GM12878 (cell line): Measurements from ENCODE around the gene ISL1. TPM values are rescaled to one million over a fixed set of nuclear protein-coding genes. Genes with fewer than 3 reads are reported as not detected.

Source experiments
- ATAC-seq: fragments of 200-7000 bp; cut with Tn5 transposase; 3 replicates; pipeline ENCODE4 v1.9.1; 2020; ENCODE audit warnings: mild to moderate bottlenecking, moderate library complexity
- BruUV-seq: library from RNA; stranded (reverse); fragments of 400-500 nt; replicated peaks from 2 replicates; lab custom pipeline; 2021; lab: Mats Ljungman, UMichigan
- CTCF ChIA-PET: fragments of 300-600 bp; sonication (Branson Sonifier 250); formaldehyde crosslinking; extraction: SDS; loops from one replicate; lab custom pipeline; 2021; ENCODE audit warnings: inconsistent platforms; lab: Yijun Ruan, JAX
- POLR2A ChIA-PET: fragments of 350-600 bp; formaldehyde crosslinking; extraction: SDS; loops from one replicate; lab custom pipeline; 2021; ENCODE audit warnings: inconsistent platforms; lab: Charles Lee
- RAD21 ChIA-PET: fragments of 300-600 bp; sonication (Branson Sonifier 250); formaldehyde crosslinking; loops from one replicate; lab custom pipeline; 2023; ENCODE audit warnings: antibody characterized with exemption; ENCODE audit not compliant: unreplicated experiment; lab: Charles Lee
- SMC1A ChIA-PET: fragments of 300-600 bp; sonication (Branson Sonifier 250); formaldehyde crosslinking; loops from one replicate; lab custom pipeline; 2023; ENCODE audit not compliant: unreplicated experiment, uncharacterized antibody; lab: Charles Lee
- DNase-seq: peaks from one replicate; pipeline ENCODE4 v3.0.0-alpha.2; 2011; ENCODE audit warnings: low read depth, low spot score
- FAIRE-seq: peaks from 3 replicates; lab custom pipeline; 2011; peaks lifted over from hg19 to GRCh38; lab: Jason Lieb, UNC
- H2AFZ ChIP-seq: 2 replicates; pipeline ENCODE4 v1.6.0; 2011; ENCODE audit warnings: low read depth, low read length, control low read depth; ENCODE audit not compliant: control insufficient read depth
- H3K27ac ChIP-seq: 2 replicates; pipeline ENCODE4 v1.5.1; 2011; ENCODE audit warnings: control low read depth; ENCODE audit not compliant: control insufficient read depth, insufficient read depth
- H3K27me3 ChIP-seq, 2 experiments: replicated peaks in 1 of 2; 2 replicates each; pipeline versions ENCODE4 v1.6.0 to v1.6.1; 2011; ENCODE audit warnings: low read length in 1 of 2; ENCODE audit not compliant: control insufficient read depth in 2 of 2, insufficient read depth in 2 of 2
- H3K36me3 ChIP-seq, 2 experiments: 2 replicates each; pipeline ENCODE4 v1.5.1; 2011; ENCODE audit warnings: low read length in 1 of 2; ENCODE audit not compliant: control insufficient read depth in 2 of 2, insufficient read depth in 2 of 2
- H3K4me1 ChIP-seq: 2 replicates; pipeline ENCODE4 v1.6.1; 2011; ENCODE audit warnings: mild to moderate bottlenecking, low read length, moderate library complexity, mixed read lengths; ENCODE audit not compliant: control insufficient read depth, insufficient read depth
- H3K4me2 ChIP-seq: 2 replicates; pipeline ENCODE4 v1.6.0; 2011; ENCODE audit warnings: control low read depth; ENCODE audit not compliant: control insufficient read depth, insufficient read depth
- H3K4me3 ChIP-seq: fragments of 200-600 bp; sonication (generic); 2 replicates; pipeline ENCODE4 v1.5.1; 2016
- H3K79me2 ChIP-seq: 2 replicates; pipeline ENCODE4 v1.6.0; 2011; ENCODE audit warnings: low read length; ENCODE audit not compliant: control insufficient read depth, insufficient read depth
- H3K9ac ChIP-seq: 2 replicates; pipeline ENCODE4 v1.8.0; 2011; ENCODE audit warnings: low read length, control low read depth, mixed read lengths; ENCODE audit not compliant: control insufficient read depth, insufficient read depth
- H3K9me3 ChIP-seq: replicated peaks from 3 replicates; pipeline ENCODE4 v1.5.1; 2011; ENCODE audit warnings: mild to moderate bottlenecking, low read length; ENCODE audit not compliant: control insufficient read depth, insufficient read depth
- H4K20me1 ChIP-seq: 2 replicates; pipeline ENCODE4 v1.6.0; 2011; ENCODE audit not compliant: control insufficient read depth, insufficient read depth
- EED ChIP-seq: sonication (generic); IDR thresholded peaks from 2 replicates; pipeline ENCODE4 v1.6.1; 2016; ENCODE audit warnings: antibody characterized with exemption, low read depth
- RCOR1 ChIP-seq: conservative IDR thresholded peaks from 2 replicates; pipeline ENCODE4 v1.6.1; 2012; ENCODE audit warnings: low read depth, low read length, improper control_type of control experiment
- RUNX3 ChIP-seq: IDR thresholded peaks from 2 replicates; pipeline ENCODE4 v1.6.1; 2012; ENCODE audit warnings: low read length, inconsistent platforms
- SIN3A ChIP-seq: IDR thresholded peaks from 2 replicates; pipeline ENCODE4 v1.6.1; 2012; ENCODE audit warnings: low read depth, low read length, improper control_type of control experiment
- SMAD5 ChIP-seq: IDR thresholded peaks from 2 replicates; pipeline ENCODE4 v1.6.1; 2016; ENCODE audit warnings: antibody characterized with exemption, low read depth
- SUZ12 ChIP-seq: fragments of 200-600 bp; sonication (generic); IDR thresholded peaks from one replicate; pipeline ENCODE4 v1.6.1; 2018; ENCODE audit warnings: antibody characterized with exemption, mild to moderate bottlenecking; ENCODE audit not compliant: unreplicated experiment
- TAF1 ChIP-seq: IDR thresholded peaks from 2 replicates; pipeline ENCODE4 v1.6.1; 2011; ENCODE audit warnings: mild to moderate bottlenecking, low read depth, low read length, borderline replicate concordance
- ZSCAN29 ChIP-seq: fragments of 450-650 bp; IDR thresholded peaks from 2 replicates; pipeline ENCODE4 v1.6.1; 2017; ENCODE audit warnings: mild to moderate bottlenecking, moderate library complexity
- WGBS: methylation state at CpG from one replicate; pipeline ENCODE4 v1.1.6; 2016; ENCODE audit warnings: low lambda C conversion rate; ENCODE audit not compliant: insufficient replicate concordance, insufficient coverage; ENCODE audit errors: missing lambda C conversion rate; 5-methylcytosine and 5-hydroxymethylcytosine counted together
- in situ Hi-C: fragments of 300-500 bp; cut with MboI; formaldehyde crosslinking; loops from 9 replicates; pipeline ENCODE4 v1.14.3; 2018; ENCODE audit warnings: mixed read lengths
- intact Hi-C: fragments of 100-400 bp; cut with micrococcal nuclease; formaldehyde crosslinking; loops from one replicate; pipeline ENCODE4 v1.14.2; 2022; ENCODE audit not compliant: unreplicated experiment
- polyA plus RNA-seq, 11 experiments: library from polyadenylated mRNA; depleted of rRNA in 4 of 11; unstranded in 6 of 11; stranded (reverse) in 5 of 11; fragments of >200 nt; fragmentation: Nextera tagmentation in 4 of 11; fragmentation: Illumina TruSeq in 1 of 11; extraction: Ambion mirVana in 4 of 11; extraction: Trizol in 1 of 11; gene quantifications; 1 replicate in 1 of 11; 2 replicates in 10 of 11; pipeline versions ENCODE4 v1.2.1 to v1.2.3, GENCODE V29; 2011 to 2016; ENCODE audit warnings: inconsistent platforms in 2 of 11, missing spikeins in 2 of 11, low read depth in 1 of 11
- total RNA-seq, 4 experiments: library from RNA; depleted of rRNA in 3 of 4; stranded (reverse); fragments of >200 nt in 3 of 4; fragmentation: Illumina TruSeq in 1 of 4; extraction: Trizol in 1 of 4; gene quantifications; 2 replicates each; pipeline versions ENCODE4 v1.2.1 to v1.2.3, GENCODE V29; 2013 to 2021
- TF ChIP-seq, protein P1 (sequence below): fragments of 150-350 bp; IDR thresholded peaks from 2 replicates; pipeline ENCODE4 v1.6.1; 2016; ENCODE audit warnings: low read depth, low read length
- TF ChIP-seq, protein P2 (sequence below): fragments of 450-650 bp; IDR thresholded peaks from 2 replicates; pipeline ENCODE4 v1.6.1; 2014; ENCODE audit warnings: mild to moderate bottlenecking
- TF ChIP-seq, protein P3 (sequence below): fragments of 450-650 bp; IDR thresholded peaks from 2 replicates; pipeline ENCODE4 v1.6.1; 2017; ENCODE audit warnings: mild to moderate bottlenecking
- TF ChIP-seq, protein P4 (sequence below): IDR thresholded peaks from 2 replicates; pipeline ENCODE4 v1.6.1; 2012; ENCODE audit warnings: low read depth, low read length, improper control_type of control experiment

ISL1 gene
- total and polyA plus RNA-seq, 10 of the 15 experiments (the other 5 are each of a cell fraction or from before 2014, with no cell fraction given): 0.08 TPM; not detected in 9

DNA sequence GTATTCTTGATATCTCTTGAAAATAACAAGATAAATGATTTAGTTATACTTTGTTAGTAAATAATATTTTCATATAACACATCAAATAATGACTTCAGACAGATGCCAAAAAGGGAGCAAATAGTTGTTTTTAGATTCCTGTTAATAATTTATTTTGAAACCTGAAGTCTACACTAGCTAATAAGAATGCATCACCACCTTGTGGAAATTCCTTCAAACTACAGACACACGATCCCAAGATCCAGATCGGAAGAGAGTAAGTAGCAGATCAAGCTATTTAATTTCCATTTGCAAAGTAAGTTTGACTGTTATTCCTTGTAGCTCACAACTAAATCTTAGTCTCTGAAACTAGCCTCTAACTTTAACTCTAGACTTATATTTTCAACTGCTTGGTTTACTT is 35.5 kb upstream of the ISL1 start (continued):
- TF ChIP-seq, protein P1, sequence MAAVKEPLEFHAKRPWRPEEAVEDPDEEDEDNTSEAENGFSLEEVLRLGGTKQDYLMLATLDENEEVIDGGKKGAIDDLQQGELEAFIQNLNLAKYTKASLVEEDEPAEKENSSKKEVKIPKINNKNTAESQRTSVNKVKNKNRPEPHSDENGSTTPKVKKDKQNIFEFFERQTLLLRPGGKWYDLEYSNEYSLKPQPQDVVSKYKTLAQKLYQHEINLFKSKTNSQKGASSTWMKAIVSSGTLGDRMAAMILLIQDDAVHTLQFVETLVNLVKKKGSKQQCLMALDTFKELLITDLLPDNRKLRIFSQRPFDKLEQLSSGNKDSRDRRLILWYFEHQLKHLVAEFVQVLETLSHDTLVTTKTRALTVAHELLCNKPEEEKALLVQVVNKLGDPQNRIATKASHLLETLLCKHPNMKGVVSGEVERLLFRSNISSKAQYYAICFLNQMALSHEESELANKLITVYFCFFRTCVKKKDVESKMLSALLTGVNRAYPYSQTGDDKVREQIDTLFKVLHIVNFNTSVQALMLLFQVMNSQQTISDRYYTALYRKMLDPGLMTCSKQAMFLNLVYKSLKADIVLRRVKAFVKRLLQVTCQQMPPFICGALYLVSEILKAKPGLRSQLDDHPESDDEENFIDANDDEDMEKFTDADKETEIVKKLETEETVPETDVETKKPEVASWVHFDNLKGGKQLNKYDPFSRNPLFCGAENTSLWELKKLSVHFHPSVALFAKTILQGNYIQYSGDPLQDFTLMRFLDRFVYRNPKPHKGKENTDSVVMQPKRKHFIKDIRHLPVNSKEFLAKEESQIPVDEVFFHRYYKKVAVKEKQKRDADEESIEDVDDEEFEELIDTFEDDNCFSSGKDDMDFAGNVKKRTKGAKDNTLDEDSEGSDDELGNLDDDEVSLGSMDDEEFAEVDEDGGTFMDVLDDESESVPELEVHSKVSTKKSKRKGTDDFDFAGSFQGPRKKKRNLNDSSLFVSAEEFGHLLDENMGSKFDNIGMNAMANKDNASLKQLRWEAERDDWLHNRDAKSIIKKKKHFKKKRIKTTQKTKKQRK: no peak
- TF ChIP-seq ZSCAN29: no peak

DNA sequence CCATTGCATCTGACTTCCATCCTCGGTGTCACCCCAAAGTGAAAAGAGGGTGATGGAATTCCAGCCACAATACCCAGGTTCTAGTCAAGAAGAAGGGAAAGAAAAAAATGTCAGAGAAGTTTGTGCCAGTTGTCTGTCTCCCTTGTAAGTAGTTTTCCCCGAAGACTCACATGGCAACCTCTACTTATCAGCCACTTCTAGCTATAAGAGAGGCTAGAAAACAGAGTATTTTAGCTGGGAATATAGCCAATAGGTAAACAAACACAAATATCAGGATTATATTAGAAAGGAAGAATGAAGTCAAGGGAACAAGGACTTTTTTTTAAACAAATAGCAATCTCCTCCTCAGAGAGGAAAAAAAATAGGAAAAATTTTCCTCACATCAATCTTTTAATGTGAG is 12.2 kb upstream of the ISL1 start:
- Histone ChIP-seq H2AFZ (no peak overlapping the region), H3K27me3 (no peaks in the 10 kb centered on the region), H3K9me3 (no peaks in the 10 kb centered on the region), H3K9ac (no peak overlapping the region), H3K36me3 (no peaks in the 10 kb centered on the region), H3K4me3 (no peak overlapping the region), H3K4me2 (no peak overlapping the region), H4K20me1 (no peaks in the 10 kb centered on the region), H3K79me2 (no peaks in the 10 kb centered on the region), H3K4me1 (no peaks in the 10 kb centered on the region), H3K27ac (no peak overlapping the region)
- ChIA-PET RAD21 (no interaction called here), POLR2A (no interaction called here), SMC1A (no interaction called here), CTCF (no interaction called here)
- FAIRE-seq (no peak), DNase-seq (no peak), ATAC-seq (no peak)
- BruUV-seq: no TSS peak
- intact Hi-C loops (no loop called here), in situ Hi-C loops (no loop called here)
- TF ChIP-seq SIN3A (no peak), RUNX3 (no peak), TAF1 (no peak), SUZ12 (no peak), RCOR1 (no peak), SMAD5 (no peak), EED (no peak)
- TF ChIP-seq, protein P2, sequence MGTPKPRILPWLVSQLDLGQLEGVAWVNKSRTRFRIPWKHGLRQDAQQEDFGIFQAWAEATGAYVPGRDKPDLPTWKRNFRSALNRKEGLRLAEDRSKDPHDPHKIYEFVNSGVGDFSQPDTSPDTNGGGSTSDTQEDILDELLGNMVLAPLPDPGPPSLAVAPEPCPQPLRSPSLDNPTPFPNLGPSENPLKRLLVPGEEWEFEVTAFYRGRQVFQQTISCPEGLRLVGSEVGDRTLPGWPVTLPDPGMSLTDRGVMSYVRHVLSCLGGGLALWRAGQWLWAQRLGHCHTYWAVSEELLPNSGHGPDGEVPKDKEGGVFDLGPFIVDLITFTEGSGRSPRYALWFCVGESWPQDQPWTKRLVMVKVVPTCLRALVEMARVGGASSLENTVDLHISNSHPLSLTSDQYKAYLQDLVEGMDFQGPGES: no peak
- TF ChIP-seq, protein P3, sequence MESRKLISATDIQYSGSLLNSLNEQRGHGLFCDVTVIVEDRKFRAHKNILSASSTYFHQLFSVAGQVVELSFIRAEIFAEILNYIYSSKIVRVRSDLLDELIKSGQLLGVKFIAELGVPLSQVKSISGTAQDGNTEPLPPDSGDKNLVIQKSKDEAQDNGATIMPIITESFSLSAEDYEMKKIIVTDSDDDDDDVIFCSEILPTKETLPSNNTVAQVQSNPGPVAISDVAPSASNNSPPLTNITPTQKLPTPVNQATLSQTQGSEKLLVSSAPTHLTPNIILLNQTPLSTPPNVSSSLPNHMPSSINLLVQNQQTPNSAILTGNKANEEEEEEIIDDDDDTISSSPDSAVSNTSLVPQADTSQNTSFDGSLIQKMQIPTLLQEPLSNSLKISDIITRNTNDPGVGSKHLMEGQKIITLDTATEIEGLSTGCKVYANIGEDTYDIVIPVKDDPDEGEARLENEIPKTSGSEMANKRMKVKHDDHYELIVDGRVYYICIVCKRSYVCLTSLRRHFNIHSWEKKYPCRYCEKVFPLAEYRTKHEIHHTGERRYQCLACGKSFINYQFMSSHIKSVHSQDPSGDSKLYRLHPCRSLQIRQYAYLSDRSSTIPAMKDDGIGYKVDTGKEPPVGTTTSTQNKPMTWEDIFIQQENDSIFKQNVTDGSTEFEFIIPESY: no peak
- TF ChIP-seq, protein P4, sequence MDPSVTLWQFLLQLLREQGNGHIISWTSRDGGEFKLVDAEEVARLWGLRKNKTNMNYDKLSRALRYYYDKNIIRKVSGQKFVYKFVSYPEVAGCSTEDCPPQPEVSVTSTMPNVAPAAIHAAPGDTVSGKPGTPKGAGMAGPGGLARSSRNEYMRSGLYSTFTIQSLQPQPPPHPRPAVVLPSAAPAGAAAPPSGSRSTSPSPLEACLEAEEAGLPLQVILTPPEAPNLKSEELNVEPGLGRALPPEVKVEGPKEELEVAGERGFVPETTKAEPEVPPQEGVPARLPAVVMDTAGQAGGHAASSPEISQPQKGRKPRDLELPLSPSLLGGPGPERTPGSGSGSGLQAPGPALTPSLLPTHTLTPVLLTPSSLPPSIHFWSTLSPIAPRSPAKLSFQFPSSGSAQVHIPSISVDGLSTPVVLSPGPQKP: no peak
- WGBS: 3% methylated on average over 2 of the region's 2 CpGs
